Calu3 (cell line): ENCODE measurements around the gene MUC3A. TPM values are rescaled to one million over a fixed set of nuclear protein-coding genes. Genes with fewer than 3 reads are reported as not detected.

Experiments
- BruUV-seq: library from RNA; stranded (reverse); fragments of 400-500 nt; replicated peaks from 2 replicates; lab custom pipeline; 2021; lab: Mats Ljungman, UMichigan
- CTCF ChIA-PET: fragments of 300-600 bp; sonication (Branson Sonifier 250); formaldehyde crosslinking; loops from one replicate; lab custom pipeline; 2022; ENCODE audit warnings: antibody characterized with exemption; lab: Charles Lee
- DNase-seq: peaks from one replicate; pipeline ENCODE4 v3.0.0; 2022
- H3K27ac Mint-ChIP-seq: one replicate; pipeline ENCODE4 v1.8.0; 2022; ENCODE audit warnings: mixed read lengths; ENCODE audit not compliant: unreplicated experiment
- H3K27me3 Mint-ChIP-seq: one replicate; pipeline ENCODE4 v1.8.0; 2022; ENCODE audit warnings: mixed read lengths; ENCODE audit not compliant: unreplicated experiment
- H3K36me3 Mint-ChIP-seq: one replicate; pipeline ENCODE4 v1.8.0; 2022; ENCODE audit warnings: mild to moderate bottlenecking, moderate library complexity, mixed read lengths; ENCODE audit not compliant: insufficient read depth, unreplicated experiment
- H3K4me1 Mint-ChIP-seq: one replicate; pipeline ENCODE4 v1.8.0; 2022; ENCODE audit warnings: mild to moderate bottlenecking, low read depth, mixed read lengths; ENCODE audit not compliant: unreplicated experiment
- H3K4me3 Mint-ChIP-seq: one replicate; pipeline ENCODE4 v1.8.0; 2022; ENCODE audit warnings: mild to moderate bottlenecking, low read depth, moderate library complexity, mixed read lengths; ENCODE audit not compliant: unreplicated experiment
- H3K9me3 Mint-ChIP-seq: one replicate; pipeline ENCODE4 v1.8.0; 2022; ENCODE audit warnings: low read depth, mixed read lengths; ENCODE audit not compliant: unreplicated experiment
- intact Hi-C: fragments of 100-400 bp; cut with micrococcal nuclease; formaldehyde crosslinking; loops from one replicate; pipeline ENCODE4 v1.10.0; 2022; ENCODE audit not compliant: unreplicated experiment
- total RNA-seq: library from RNA; stranded (reverse); gene quantifications from 2 replicates; pipeline ENCODE4 v1.2.3, GENCODE V29; 2022
- TF ChIP-seq, protein P1 (sequence below): fragments of 200-600 bp; IDR thresholded peaks from one replicate; pipeline ENCODE4 v1.8.0; 2022; ENCODE audit warnings: antibody characterized with exemption; ENCODE audit not compliant: unreplicated experiment

MUC3A gene
- total RNA-seq, 1 experiment from 2014 or later = 6.3 TPM

DNA sequence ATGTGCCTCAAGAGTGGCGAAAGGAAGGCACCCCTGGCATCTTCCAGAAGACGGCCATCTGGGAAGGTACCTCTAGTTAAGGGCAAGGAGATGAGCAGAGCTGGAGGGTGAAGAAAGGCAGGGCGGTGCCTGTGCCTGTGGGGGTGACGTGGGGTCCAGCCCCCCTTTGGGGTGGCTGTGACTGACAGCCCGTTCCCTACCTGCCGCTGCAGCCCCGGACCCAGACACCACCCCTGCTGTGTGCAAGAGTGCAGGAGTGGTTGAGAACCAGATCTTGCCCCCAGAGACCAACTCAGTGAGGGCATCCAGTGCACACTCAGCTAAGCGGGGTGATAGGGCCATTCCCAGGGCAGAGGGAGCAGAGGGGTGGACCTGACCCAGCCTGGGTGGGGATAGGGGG lies 66.3 kb downstream of the MUC3A start:
- H3K4me1 Mint-ChIP-seq = no peaks in the 10 kb centered on the region
- peak overlapping the region; percentile 70 for H3K4me3 Mint-ChIP-seq
- CTCF ChIA-PET = no interaction called here
- TF ChIP-seq, protein P1, sequence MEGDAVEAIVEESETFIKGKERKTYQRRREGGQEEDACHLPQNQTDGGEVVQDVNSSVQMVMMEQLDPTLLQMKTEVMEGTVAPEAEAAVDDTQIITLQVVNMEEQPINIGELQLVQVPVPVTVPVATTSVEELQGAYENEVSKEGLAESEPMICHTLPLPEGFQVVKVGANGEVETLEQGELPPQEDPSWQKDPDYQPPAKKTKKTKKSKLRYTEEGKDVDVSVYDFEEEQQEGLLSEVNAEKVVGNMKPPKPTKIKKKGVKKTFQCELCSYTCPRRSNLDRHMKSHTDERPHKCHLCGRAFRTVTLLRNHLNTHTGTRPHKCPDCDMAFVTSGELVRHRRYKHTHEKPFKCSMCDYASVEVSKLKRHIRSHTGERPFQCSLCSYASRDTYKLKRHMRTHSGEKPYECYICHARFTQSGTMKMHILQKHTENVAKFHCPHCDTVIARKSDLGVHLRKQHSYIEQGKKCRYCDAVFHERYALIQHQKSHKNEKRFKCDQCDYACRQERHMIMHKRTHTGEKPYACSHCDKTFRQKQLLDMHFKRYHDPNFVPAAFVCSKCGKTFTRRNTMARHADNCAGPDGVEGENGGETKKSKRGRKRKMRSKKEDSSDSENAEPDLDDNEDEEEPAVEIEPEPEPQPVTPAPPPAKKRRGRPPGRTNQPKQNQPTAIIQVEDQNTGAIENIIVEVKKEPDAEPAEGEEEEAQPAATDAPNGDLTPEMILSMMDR = no peak
- H3K27me3 Mint-ChIP-seq = no peaks in the 10 kb centered on the region
- intact Hi-C loops = no loop called here
- H3K9me3 Mint-ChIP-seq = no peaks in the 10 kb centered on the region
- BruUV-seq = no TSS peak
- H3K36me3 Mint-ChIP-seq = peaks cover 8% of the 10 kb centered on the region
- DNase-seq = no peak
- H3K27ac Mint-ChIP-seq = peak overlapping the region; percentile 75

DNA sequence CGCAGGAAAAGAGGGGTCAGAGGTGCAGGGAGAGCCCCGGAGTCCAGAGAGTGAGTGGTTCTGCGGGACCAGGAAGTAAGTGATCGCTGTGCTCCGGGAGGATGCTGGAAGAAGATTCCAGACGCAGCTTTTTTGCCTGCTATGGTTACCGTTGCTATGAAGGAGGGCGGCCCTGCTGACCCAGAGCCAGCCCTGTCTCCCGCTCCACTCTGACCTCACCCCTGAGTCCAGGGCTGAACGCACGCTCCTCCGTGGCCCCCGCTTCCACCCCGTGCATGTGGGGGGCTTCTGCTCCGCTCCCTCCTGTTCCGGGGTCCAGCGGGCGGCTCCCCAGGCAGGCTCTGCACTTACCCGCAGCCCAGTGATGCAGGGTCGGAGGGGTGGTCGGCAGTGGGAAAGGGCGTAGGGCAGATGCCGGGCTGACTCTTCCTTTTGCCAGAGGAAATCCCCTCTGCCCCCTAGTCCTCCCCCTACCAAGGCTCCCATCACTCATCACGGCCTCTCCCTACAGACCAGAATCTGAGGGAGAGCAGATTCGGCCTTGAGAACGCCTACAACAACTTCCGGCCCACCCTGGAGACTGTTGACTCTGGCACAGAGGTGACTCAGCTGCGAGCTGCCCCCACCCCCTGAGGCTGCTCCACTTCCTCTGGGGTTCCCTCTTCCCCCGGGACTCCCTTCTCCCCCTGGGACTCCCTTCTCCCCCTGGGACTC lies 67.9 kb downstream of the MUC3A start:
- CTCF ChIA-PET = no interaction called here
- H3K27ac Mint-ChIP-seq = peak overlapping the region; percentile 61
- H3K4me3 Mint-ChIP-seq = peak overlapping the region; percentile 70

More for the DNA sequence above, 67.9 kb downstream of the MUC3A start:
- BruUV-seq = TSS peak; percentile 56
- Mint-ChIP-seq H3K27me3 (peaks cover 13% of the 10 kb centered on the region), H3K36me3 (peaks cover 8% of the 10 kb centered on the region), H3K9me3 (no peaks in the 10 kb centered on the region), H3K4me1 (no peaks in the 10 kb centered on the region)
- peak; percentile 77 for DNase-seq
- intact Hi-C loops = no loop called here
- TF ChIP-seq, protein P1 = no peak

Other genes starting within 250 kb of the MUC3A start
- 28.2 and 31.9 TPM in 2 replicates for gene POP7, start 243.4 kb upstream of the MUC3A start, total RNA-seq
- not detected in 2 replicates for gene EPO, start 229.1 kb upstream of the MUC3A start, total RNA-seq
- not detected in 2 replicates for gene ZAN, start 215.9 kb upstream of the MUC3A start, total RNA-seq
- 63.7 and 72.4 TPM in 2 replicates for gene EPHB4, start 122.0 kb upstream of the MUC3A start, total RNA-seq
- 29.9 and 36.6 TPM in 2 replicates for gene SLC12A9, start 96.8 kb upstream of the MUC3A start, total RNA-seq
- gene TRIP6, start 82.1 kb upstream of the MUC3A start, total RNA-seq = 50.0 and 63.5 TPM in 2 replicates
- gene SRRT, start 74.4 kb upstream of the MUC3A start, total RNA-seq = 151 and 157 TPM in 2 replicates
- gene UFSP1, start 59.8 kb upstream of the MUC3A start, total RNA-seq = 3.3 and 4.2 TPM in 2 replicates
- 3.2 and 11.3 TPM in 2 replicates for gene ACHE, start 53.6 kb upstream of the MUC3A start, total RNA-seq
- 0.59 and 1.3 TPM in 2 replicates for gene MUC12, start 20.0 kb downstream of the MUC3A start, total RNA-seq
- not detected in 2 replicates for gene MUC17, start 70.5 kb downstream of the MUC3A start, total RNA-seq
- gene TRIM56, start 135.9 kb downstream of the MUC3A start, total RNA-seq = 44.5 and 62.6 TPM in 2 replicates
- 1.1 and 1.8 TPM in 2 replicates for gene SERPINE1, start 177.6 kb downstream of the MUC3A start, total RNA-seq
- gene AP1S1, start 204.9 kb downstream of the MUC3A start, total RNA-seq = 45.6 and 61.6 TPM in 2 replicates
- 0.14 and 0.81 TPM in 2 replicates for gene VGF, start 216.0 kb downstream of the MUC3A start, total RNA-seq
- gene NAT16, start 230.8 kb downstream of the MUC3A start, total RNA-seq = not detected in 2 replicates